ENCODE measurements around the gene ATP4A.
A peak's percentile ranks its signal among the peaks of the same experiment; 100 is the strongest.

Gene ATP4A

GRCh38 chr19:35549174-35549788 is 14.2 kb downstream of the ATP4A start:
- DNase-seq (ENCODE audit: low read depth): peak; percentile 61

DNA sequence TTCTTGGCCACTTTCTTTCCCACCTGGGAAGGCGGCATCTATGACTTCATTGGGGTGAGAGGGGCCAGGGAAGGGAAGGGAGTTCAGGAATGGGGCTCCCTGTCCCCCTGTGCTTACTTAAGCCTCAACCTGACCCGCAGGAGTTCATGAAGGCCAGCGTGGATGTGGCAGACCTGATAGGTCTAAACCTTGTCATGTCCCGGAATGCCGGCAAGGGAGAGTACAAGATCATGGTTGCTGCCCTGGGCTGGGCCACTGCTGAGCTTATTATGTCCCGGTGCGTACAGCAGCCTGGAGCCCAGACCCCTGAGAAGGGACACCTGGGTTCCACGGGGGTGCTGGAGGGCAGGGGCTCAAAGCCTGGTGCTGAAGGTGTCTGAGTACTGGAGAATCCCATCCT is 16.9 kb downstream of the ATP4A start:
- DNase-seq (ENCODE audit: low read depth): no peak

- no peak for DNase-seq (ENCODE audit: low read depth)
Observed at GRCh38 chr19:35545855-35546381, 17.5 kb downstream of the ATP4A start.

- DNase-seq (ENCODE audit: low read depth): peak; percentile 75
Observed at GRCh38 chr19:35545001-35545854, 18.2 kb downstream of the ATP4A start, which contains the start of gene TMEM147. TSS of gene TMEM147 (plus strand) at chr19:35545626. CDS start at chr19:35545740, 114 bp downstream.

GRCh38 chr19:35544110-35544802 is 19.2 kb downstream of the ATP4A start:
- no peak for DNase-seq (ENCODE audit: low read depth)

DNA sequence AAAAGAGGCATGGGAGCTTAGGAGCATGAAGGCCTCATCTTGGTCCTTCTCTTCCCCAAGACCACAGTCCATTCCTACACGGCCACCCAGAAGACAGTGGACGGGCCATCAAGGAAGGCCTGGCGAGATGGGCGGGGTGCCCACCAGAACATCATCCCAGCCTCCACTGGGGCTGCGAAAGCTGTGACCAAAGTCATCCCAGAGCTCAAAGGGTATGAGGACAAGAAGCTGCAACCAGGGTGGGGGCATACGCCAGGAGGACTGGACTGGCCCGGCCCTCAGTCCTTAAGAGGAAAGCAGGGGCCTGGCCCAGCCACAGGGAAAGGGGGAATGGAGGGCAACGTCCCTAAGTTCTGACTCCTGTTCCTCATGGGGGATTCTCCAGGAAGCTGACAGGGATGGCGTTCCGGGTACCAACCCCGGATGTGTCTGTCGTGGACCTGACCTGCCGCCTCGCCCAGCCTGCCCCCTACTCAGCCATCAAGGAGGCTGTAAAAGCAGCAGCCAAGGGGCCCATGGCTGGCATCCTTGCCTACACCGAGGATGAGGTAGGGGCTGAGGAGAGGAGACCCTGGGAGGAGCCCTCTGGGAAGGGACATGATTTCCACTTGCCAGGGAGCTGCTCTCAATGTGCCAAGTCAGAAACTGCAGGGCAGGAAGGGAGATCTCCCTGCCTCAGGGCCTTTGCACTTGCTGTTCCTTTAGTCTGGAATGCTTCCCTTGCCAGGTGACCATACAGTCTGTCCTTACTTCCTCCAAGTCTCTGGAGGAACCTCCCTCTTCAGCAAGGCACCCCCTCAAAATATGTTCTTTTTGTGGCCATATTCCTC is 20.0 kb downstream of the ATP4A start:
- DNase-seq (ENCODE audit: low read depth): no peak

DNA sequence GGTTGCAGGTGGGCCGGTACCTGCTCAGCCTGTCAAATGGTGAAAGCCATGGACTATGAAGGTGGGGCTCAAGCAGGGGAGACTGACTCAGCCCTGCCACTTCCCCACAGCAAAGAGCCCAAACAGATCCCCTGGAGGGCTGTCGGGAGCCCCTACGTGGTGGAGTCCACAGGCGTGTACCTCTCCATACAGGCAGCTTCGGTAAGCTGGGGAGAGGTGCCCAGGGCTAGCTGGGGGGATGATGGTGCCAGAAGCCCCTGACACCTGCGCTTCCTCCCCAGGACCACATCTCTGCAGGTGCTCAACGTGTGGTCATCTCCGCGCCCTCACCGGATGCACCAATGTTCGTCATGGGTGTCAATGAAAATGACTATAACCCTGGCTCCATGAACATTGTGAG is 21.2 kb downstream of the ATP4A start:
- DNase-seq (ENCODE audit: low read depth): no peak

DNA sequence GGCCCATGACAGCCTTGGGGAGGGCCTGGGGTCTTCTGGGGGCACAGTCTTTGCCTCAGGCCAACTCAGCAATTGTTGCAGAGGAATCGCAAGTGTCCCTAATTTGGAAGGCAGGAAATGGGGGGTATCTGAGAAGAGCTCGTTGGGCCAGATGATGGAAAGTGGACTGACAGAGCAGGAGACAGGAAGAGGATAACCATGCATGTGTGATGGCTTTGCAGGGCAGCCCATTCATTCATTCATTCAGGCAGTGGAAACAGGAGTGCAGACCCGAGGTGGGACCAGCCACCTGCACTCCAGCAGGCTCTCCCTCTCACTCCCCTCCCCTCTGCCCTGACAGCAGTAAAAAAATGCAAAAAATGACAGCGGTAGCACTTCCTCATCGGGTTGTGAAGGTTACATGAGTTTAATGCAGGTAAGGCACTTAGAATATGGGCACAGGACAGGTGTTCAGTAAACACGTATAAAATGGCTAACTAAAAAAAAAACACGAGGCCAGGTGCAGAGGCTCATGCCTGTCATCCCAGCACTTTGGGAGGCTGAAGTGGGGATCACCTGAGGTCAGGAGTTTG is 23.0 kb downstream of the ATP4A start:
- DNase-seq (ENCODE audit: low read depth): no peak

DNA sequence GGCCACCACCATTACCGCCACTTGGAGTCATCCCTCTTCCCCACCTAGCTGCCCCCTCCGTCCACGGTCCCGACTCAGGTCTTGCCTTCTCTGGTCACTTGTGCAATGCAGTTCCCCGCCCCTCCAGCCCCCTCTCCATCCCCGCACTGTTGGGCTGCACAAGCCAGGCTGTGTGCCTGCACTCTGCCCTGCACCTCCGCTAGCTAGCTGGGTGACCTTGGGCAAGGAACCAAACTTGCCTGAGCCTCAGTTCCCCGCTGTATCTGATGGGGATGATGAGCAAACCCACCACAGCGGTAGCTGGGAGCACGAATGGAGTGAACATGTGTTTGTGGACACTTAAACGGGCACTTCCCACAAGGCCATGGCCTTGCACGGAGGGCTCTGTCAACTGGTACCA is 23.6 kb downstream of the ATP4A start:
- DNase-seq (ENCODE audit: low read depth): no peak

DNA sequence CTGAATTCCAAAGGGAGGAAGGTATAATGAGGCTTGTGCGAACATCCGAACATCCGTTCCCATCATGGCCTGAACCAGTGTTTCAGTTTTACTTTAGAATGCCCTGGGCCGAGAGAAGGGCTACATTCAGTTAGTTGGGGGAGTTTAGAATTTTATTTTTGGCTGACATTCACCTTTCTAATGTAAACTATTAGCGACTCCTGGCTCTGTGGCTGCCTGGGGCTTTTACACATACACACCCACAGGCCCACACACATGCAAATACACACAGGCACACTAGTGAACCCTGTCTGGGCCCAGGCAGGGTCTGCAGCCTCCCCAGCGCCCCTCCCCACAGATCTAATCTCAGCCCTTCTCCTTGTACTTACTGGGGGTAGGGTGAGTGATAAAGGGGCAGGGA is 24.1 kb downstream of the ATP4A start:
- DNase-seq (ENCODE audit: low read depth): no peak

DNA sequence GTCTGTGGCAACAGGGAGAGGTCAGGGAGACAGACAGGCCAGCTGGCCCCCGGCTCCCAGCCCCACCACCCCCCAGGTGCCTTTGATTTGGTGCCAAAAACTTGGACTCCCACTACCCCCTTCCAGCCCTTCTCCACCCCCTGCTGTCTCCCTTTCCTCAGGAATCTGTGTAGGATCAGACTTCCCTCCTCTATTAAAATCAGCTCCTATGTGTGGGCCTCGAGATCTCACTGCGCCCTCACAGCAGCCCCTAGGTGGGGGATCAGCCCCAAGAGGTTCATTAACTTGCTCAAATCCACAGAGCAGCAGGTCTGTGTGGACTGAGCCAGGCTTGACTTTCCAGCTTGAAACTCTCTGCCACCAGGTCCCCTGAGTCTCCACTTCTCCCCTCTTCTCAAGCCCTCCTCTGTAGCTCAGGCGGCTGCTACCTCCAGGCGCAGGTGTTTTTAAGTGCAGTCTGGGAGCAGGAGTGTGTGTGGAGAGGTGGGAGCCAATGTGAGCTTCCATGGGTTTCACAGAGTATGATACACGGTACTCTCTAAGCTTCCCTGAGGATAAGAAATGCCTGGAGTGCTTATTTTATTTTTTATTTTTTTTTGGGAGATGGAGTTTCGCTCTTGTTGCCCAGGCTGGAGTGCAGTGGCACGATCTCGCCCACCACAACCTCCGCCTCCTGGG is 28.5 kb downstream of the ATP4A start:
- DNase-seq (ENCODE audit: low read depth): no peak

DNA sequence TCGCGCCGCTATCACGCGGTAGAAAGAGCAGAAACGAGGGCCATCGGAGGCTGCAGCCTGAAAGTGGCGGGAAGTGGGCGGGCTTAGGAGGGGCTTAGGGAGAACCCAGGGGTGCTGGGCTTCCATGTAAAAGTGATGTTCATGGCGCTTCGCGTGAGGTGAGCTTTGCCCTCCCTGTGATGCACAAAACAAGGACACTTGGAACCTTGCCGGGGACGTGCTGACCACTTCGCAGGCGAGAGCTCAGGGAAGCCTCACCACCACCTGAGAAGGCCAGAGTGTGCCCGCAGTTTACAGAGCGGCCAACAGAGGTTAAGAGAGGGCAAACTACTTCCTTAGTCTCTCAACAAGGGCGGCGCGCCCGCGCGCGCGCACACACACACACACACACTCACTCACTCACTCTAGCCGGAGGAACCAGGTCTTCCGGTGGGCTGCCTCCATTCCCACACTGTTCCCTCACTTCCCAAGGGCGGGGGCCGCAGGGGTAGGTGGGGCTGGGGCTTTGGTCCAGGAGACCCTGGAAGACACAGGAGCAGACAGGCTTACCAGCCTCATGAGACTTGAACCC is 29.6 kb downstream of the ATP4A start:
- DNase-seq (ENCODE audit: low read depth): no peak

GRCh38 chr19:35533201-35533821 is 30.1 kb downstream of the ATP4A start, which contains the start of gene GAPDHS:
TSS of gene GAPDHS (plus strand) at chr19:35533456. CDS start at chr19:35533528, 72 bp downstream.
- DNase-seq (ENCODE audit: low read depth): no peak

DNA sequence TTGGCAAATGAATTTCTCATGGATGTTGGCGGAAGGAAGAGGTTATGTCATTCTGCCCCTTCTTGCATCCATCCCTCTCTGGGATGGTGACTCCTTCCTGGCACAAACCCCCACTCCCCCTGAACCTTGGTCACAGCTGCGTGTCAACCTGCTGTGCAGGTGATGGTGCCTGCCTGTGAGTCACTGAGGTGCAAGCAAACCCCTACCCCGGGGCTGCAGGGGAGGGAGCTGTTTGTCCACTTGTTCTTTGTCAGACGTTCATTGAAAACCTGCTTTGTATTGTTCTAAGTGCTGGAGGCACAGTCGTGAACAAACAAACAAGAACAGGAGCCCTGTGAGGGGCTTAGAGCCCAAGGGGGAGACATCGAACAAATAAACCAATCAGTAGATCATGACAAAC is 32.2 kb downstream of the ATP4A start:
- no peak for DNase-seq (ENCODE audit: low read depth)

DNA sequence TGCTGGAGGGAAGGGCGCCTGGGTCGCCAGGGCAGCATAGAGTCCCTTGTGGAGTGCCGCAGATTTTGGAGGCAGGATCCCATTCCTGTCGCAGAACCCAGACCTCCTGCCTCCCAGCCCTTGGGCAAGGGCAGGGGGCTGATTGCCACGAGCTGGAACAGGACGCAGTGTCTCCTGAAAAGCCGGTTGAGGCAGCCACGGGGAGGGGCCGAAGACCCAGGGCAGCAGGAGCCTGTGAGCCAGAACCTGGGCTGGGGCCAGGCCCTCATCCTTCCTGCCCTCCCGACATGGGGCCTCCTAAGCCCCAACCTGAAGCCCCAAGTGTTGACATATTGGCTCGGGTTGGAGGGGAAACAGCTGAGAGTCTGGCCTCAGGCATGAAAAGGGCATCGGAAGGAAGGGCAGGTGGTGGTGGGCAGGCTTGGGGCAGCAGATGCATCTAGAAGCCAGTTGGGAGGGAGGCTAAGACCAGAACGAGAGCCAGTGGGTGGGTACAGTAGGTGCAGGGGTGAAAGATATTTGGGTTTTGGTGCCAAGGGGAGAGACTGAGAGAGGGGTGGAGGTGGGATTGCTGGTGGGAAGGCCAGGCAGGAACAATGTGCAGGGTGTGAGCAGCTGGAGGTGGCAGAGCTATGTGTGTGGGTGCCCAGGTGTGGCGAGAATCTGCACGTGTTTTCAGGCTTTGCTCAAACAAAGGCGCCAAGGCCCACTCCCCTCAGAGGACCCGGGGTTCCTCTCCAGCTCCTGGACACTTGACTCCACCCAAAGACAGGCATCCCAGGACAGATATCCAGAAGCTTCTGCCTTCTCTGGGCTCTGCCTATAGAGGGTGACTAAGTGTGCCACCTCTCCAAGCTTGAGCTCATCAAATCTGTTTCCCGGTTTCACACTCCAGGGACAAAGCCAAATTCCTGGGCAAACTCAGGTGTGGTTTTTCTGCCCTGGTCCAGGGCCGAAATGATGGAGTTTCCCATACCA is 33.9 kb downstream of the ATP4A start:
- no peak for DNase-seq (ENCODE audit: low read depth)

- no peak for DNase-seq (ENCODE audit: low read depth)
Observed at GRCh38 chr19:35528218-35529038, 35.0 kb downstream of the ATP4A start, which contains the start of gene SBSN. TSS of gene SBSN (minus strand) at chr19:35528311. CDS start at chr19:35528281, 30 bp downstream.

DNA sequence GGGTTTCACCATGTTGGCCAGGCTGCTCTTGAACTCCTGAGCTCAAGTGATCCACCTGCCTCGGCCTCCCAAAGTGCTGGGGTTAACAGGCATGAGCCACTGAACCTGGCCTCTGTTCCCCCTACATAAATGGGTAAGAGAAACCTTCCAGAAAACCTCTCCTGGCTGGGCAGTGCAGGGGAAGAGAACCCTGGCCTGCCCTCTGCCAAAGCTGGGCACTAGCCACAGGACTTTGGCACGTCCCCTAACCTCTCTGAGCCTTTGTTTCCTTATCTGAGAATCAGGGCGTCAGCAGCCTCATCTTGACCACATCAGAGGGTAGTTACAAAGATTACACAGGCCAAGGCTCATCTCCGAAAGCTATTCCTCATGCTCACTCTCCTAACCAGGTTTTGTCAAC is 37.6 kb downstream of the ATP4A start:
- DNase-seq (ENCODE audit: low read depth): no peak

Data from CMK (cell line).